RWPE2 (cell line): Measurements from ENCODE around the gene MOG.

Source experiments
- ATAC-seq: fragments of 200-7000 bp; cut with Tn5 transposase; 3 replicates; pipeline ENCODE4 v1.9.1; 2021; ENCODE audit warnings: low read depth
- DNase-seq: peaks from one replicate; pipeline ENCODE4 v3.0.0-alpha.2; 2020; ENCODE audit warnings: low spot score
- H3K27ac ChIP-seq: fragments of 450-650 bp; 2 replicates; pipeline ENCODE4 v1.5.1; 2017; ENCODE audit warnings: mild to moderate bottlenecking; ENCODE audit not compliant: poor library complexity, severe bottlenecking
- H3K27me3 ChIP-seq: fragments of 250-450 bp; sonication (Bioruptor Pico); 2 replicates; pipeline ENCODE4 v1.5.1; 2021; ENCODE audit warnings: mild to moderate bottlenecking, moderate library complexity; ENCODE audit not compliant: insufficient read depth, poor library complexity, severe bottlenecking
- H3K36me3 ChIP-seq: fragments of 250-450 bp; sonication (Bioruptor Pico); 2 replicates; pipeline ENCODE4 v1.5.1; 2020; ENCODE audit warnings: low read depth, mild to moderate bottlenecking, moderate library complexity
- H3K4me1 ChIP-seq: fragments of 250-450 bp; sonication (Bioruptor Pico); 2 replicates; pipeline ENCODE4 v1.5.1; 2021; ENCODE audit warnings: mild to moderate bottlenecking, moderate library complexity; ENCODE audit not compliant: insufficient read depth, poor library complexity, severe bottlenecking
- H3K4me3 ChIP-seq: fragments of 250-450 bp; sonication (Bioruptor Pico); 2 replicates; pipeline ENCODE4 v1.5.1; 2021; ENCODE audit warnings: mild to moderate bottlenecking, moderate library complexity; ENCODE audit not compliant: severe bottlenecking
- H3K9me3 ChIP-seq: fragments of 250-450 bp; sonication (Bioruptor Pico); 2 replicates; pipeline ENCODE4 v1.5.1; 2021; ENCODE audit warnings: mild to moderate bottlenecking, moderate library complexity; ENCODE audit not compliant: severe bottlenecking
- CTCF ChIP-seq: fragments of 450-650 bp; IDR thresholded peaks from one replicate; pipeline ENCODE4 v1.5.1; 2017; ENCODE audit warnings: mild to moderate bottlenecking, moderate library complexity; ENCODE audit not compliant: poor library complexity, severe bottlenecking

Gene MOG

DNA sequence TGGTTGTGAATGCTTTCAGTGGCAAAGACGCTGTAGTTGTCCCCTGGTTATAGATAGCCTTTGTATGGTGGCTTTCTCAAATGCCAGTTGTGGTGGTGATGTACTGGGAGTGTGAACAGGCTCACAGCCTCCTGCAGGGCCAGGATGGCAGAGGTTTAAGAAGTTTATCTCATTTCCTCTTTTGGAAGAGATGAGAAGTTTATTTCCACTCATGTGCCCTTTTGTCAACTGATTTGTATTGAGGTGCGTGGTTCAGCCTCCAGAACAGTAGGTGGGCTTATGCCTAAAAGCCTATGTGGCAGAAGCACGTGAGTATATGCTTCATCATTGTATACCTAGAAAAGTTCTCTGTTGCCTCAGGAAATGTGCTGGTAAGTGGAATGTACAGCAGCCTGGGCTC is 37.7 kb downstream of the MOG start:
- Histone ChIP-seq H3K36me3 (no peaks in the 10 kb centered on the region), H3K9me3 (peaks cover 4% of the 10 kb centered on the region), H3K27ac (no peak overlapping the region), H3K4me1 (no peaks in the 10 kb centered on the region), H3K27me3 (no peaks in the 10 kb centered on the region), H3K4me3 (no peak overlapping the region)
- DNase-seq (no peak), ATAC-seq (no peak)
- no peak for TF ChIP-seq CTCF

DNA sequence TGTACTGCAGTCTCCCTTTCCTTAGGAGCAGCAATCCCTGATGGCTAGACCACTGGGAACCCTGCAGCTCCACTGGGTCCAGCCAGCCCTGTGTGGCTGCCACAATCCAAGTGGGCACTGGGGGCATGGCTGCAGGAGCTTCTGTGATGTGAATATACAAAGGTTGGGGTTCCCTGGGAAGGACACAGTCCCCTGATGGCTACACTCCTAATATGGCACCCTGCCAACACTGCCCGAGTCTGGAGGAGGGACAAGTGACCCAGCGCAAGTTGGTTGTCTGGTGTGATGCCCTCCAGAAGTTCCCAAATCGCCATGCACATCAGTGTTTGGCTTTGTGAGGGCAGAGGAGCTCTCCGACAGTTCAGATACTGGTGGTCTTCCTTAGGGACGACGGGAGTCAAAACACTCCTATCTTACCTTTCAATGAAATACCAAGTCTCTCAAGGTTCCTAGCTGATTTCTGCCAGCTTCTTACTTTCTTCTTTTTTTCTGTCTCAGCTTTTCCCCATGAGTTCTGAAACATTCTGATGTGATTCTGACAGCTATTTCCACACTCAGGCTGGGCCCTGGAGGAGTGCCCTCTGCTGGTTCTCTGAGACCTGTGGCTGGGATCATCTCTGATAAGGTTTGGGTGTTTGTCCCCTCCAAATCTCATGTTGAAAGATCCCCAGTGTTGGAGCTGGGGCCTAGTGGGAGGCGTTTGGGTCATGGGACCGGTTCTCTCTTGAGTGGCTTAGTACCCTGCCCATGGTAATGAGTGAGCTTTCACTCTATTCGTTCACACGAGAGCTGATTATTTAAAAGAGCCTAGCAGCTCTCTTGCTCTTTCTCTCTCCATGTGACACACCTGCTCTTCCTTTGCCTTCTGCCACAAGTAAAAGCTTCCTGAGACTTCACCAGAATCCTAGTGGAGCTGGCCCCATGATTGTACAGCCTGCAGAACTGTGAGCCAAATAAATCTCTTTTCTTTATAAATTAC is 39.5 kb downstream of the MOG start:
- TF ChIP-seq CTCF, result peak; percentile 78
- peak; percentile 64; the same call in 2 of the 3 replicates for ATAC-seq
- no peaks in the 10 kb centered on the region for H3K27me3 ChIP-seq
- no peaks in the 10 kb centered on the region for H3K4me1 ChIP-seq
- H3K4me3 ChIP-seq, result no peak overlapping the region
- DNase-seq, result no peak
- peaks cover 4% of the 10 kb centered on the region for H3K9me3 ChIP-seq
- no peaks in the 10 kb centered on the region for H3K36me3 ChIP-seq
- no peak overlapping the region for H3K27ac ChIP-seq

- TF ChIP-seq CTCF, result peak; percentile 84
- H3K36me3 ChIP-seq, result no peaks in the 10 kb centered on the region
- H3K9me3 ChIP-seq, result no peaks in the 10 kb centered on the region
- H3K4me1 ChIP-seq, result no peaks in the 10 kb centered on the region
- DNase-seq (no peak), ATAC-seq (peak; percentile 86)
- H3K27me3 ChIP-seq, result no peaks in the 10 kb centered on the region
- no peak overlapping the region for H3K4me3 ChIP-seq
- no peak overlapping the region for H3K27ac ChIP-seq
Observed at GRCh38 chr6:29702519-29703103, 45.7 kb downstream of the MOG start.

- DNase-seq, result no peak
- Histone ChIP-seq H3K4me3 (no peak overlapping the region), H3K27ac (no peak overlapping the region), H3K4me1 (no peaks in the 10 kb centered on the region), H3K27me3 (no peaks in the 10 kb centered on the region), H3K36me3 (no peaks in the 10 kb centered on the region), H3K9me3 (no peaks in the 10 kb centered on the region)
- peak; percentile 80 for TF ChIP-seq CTCF
- ATAC-seq, result peak; percentile 69
Observed at GRCh38 chr6:29705389-29706231, 48.7 kb downstream of the MOG start.
